Dermis microvascular lymphatic vessel endothelial cell (primary cell): Measurements from ENCODE around the gene RILPL1. TPM values are rescaled to one million over a fixed set of nuclear protein-coding genes. Genes with fewer than 3 reads are reported as not detected.
"Not testable (repeated sequence)": the region's sequence is repeated elsewhere in the genome, so short reads cannot be mapped to it uniquely, and the experiment has no call there.

Source experiments
- DNase-seq, 2 donors: peaks; one replicate each; pipeline versions ENCODE4 v3.0.0 to v3.0.0-alpha.2; 2010; ENCODE audit warnings: low read depth in 2 of 2
- total RNA-seq: library from RNA; depleted of rRNA; stranded (reverse); fragments of >200 nt; gene quantifications from 2 replicates; pipeline ENCODE4 v1.2.1, GENCODE V29; 2014

Gene RILPL1
- total RNA-seq, 1 donor from 2014 or later: 3.1 TPM

DNA sequence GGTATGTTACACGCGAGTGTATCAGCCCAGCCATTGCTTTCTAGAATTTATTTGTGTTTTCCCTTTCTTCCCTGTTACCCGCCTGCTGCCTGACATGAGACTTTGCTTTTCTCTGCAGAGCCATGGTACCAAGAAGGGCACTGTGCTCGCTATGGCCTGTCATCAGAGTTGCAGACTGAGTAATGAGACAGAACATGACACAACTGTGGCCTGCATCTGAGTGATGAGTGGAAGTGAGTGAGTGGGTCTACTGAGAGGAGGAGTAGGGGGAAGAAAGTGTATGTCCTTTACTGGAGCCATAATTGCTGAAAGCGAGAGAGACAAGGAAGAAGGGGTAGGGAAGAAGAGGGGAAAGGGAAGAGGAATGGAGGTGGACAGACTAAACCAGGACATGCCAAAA, 2.9 kb downstream of the RILPL1 start:
- DNase-seq: no peak

DNA sequence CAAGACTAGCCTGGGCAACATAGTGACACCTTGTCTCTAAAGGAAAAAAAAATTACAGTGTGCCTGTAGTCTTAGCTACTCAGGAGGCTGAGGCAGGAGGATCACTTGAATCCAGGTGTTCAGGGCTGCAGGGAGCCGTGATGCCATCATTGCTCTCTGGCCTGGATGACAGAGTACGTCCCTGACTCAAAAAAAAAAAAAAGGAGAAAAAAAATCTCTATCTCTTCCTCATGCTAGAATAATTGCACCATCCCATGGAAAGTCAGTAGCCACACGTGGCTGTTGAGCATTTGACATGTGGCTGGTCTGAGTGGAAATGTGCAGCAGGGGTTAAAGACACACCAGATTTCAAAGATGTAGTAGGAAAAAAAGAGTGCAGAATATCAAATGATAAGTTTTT, 3.8 kb downstream of the RILPL1 start:
- no peak for DNase-seq

DNA sequence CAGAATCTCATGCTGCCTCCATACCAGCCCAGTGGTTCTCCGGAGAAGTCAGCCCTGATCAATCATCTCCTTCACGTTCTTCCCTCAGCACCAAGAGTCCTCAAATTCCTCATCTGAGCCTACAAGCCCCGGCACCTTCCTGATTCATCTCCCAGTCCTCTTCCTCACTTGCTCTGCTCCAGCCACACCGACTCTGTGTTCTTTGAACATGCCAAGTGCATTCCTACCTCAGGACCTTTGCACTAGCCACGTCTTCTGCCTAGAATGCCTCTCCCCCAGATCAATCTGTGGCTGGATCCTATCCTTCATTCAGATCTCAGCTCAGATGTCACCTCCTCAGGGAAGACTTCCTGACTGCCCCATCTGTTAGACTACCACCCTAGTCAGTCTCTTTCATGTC, 4.7 kb downstream of the RILPL1 start:
- no peak for DNase-seq

DNA sequence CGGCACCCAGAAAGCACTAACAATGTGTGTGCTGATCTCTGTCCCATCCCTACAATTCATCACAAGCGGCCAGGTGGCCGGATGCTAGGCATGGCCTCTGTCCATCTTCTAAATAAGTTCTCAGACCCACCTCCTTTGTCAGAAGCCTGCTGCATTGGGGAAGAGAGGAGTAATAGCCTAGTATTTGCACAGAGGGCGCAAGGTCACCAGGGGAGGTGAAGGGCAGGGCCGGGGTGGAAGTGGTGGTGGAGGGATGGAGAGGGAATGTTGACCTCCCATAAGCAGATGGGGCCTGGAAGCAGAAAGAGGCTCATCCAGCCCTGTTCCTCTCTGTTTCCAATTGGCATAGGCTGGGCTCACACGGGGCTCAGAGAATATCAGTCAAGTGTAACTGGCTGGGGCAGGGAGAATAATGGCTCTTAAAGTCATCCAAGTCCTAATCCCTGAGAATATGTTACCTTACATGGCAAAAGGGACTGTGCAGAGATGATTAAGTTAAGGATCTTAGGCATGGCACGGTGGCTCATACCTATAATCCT, 6.9 kb downstream of the RILPL1 start:
- DNase-seq: no peak

DNA sequence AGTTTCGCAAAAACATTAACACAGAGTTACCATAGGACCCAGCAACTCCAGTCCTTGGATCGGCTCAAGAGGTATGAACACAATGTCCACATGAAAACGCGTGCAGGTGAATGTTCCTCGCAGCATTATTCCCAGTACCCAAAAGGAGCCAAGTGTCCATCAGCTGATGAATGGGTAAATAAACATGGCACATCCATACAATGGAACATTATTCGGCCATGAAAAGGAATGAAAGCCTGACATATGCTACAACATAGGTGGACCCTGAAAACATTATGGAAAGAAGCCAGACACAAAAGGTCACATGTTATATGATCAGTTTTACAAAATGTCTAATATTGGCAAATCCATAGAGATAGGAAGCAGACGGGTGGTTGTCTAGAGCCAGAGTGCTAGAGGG, 9.1 kb downstream of the RILPL1 start:
- no peak for DNase-seq

DNA sequence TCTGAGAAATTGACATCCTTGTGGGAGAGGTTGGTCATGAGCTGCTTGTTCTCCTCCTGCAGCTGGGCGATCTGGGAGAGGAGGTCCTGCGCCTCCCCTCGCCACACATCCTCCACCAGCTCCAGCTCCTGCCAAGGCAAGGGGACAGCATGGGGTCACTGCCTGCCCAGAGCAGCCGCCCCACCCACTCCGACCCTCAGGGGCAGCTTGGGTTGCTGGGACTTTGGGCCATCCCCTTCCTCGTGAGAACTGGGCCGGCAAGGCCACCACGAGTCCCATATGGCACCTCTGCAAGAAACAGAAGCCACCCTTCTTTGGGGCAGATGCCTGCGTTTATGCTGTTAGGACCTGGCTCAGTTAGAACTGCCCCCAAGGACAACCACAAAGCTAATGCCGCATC, 10.0 kb downstream of the RILPL1 start:
- DNase-seq: no peak

DNA sequence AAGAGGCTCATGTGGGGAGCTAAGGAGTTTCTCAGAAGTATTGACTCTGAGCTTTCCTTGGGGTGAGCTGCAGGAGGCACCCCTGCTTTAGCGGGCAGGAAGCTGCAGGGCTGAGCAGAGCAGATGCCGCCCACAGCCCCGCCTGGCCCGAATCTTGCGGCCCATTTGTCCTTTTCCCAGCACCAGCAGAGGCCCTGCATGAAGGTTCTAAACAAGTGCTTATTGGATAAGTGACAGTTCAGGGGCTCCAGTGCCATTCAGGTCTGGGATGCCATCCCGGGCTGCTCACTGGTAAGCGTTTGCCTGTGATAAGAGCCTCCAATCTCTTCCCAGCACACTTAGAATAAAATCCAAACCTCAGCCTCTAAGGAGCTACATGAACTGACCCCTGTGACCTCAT, 11.4 kb downstream of the RILPL1 start:
- DNase-seq: no peak

DNA sequence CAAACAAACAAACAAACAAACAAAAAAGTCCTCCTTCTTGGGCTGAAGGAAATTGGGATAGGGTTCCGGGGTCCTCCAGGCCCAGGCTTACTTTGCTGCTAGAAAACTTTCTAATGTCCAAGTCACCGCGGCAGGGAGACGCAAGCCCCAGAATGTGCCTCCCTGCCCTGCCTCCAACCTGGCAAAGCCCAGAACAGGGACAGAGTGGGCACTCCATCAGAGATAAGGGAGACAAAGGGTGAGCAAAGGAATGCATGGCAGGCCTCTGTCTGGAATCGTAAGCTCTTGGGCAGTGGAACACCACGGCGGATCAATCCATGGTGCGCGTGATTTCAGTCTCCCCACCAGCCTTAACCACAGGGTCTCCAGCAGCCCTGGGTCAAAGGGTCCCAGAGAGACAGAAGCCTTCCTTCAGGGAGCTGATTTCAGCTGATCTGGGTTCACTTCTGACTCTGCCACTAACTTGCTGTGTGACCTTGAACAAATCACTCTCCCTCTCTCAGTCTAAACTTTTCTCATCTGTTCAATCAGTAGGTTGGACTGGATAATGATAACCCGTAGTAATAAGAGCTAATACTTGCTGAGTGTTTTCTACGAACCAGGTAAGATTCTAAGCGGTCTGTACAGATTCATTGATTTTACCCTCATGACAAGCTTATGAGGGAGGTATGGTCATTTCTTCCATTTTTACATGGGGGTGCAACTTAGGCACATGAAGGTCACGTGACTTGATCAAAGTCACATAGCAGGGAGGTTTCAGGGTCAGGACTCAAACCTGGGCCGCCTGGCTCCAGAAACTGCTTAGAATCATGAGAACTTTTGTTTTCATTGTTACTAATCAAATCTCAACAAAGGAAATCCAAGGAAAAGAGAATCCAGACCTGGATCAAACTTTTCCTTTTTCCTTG, 12.7 kb downstream of the RILPL1 start:
- no peak for DNase-seq

DNA sequence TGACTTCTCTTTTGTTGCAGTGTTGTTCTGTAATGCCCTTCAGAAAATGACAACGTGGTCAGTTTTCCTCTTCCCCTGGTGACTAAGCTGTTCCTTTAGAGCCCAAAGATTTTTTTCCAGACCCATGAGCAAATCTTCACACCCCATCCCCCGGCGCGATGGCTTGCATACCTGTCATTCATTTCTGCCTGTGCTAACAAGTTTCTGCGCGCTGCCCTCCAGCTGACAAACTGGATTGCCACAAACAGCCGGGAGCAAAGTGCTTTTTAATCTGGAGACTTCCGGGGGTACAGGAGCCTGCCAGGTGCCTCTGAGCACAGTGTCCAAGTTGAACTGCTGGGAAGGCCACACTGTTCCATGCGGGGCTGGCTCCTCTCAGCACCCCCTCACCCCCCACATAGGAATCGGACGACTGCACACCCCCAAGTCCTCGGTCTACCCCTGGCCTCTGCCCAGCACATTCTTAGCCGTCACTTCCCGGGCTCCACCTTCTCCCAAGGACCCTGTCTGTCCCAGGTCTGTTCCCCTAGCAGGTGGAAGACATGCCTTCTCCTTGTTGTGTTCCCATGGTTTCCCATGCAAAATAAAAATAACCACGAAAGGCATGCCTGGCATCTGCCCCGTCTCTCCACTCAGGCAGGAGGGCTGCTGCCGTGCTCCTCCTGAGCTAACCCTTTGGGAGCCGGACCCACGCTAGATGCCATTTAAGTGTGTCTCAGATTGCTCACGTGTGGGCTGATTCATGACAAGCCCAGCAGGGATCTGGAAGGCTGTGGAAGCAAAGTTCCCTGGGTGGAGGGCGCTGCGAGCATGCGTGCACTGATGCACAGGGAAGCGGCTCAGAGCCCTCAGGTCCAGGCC, 14.1 kb downstream of the RILPL1 start:
- peak; percentile 45 to 55 for DNase-seq

DNA sequence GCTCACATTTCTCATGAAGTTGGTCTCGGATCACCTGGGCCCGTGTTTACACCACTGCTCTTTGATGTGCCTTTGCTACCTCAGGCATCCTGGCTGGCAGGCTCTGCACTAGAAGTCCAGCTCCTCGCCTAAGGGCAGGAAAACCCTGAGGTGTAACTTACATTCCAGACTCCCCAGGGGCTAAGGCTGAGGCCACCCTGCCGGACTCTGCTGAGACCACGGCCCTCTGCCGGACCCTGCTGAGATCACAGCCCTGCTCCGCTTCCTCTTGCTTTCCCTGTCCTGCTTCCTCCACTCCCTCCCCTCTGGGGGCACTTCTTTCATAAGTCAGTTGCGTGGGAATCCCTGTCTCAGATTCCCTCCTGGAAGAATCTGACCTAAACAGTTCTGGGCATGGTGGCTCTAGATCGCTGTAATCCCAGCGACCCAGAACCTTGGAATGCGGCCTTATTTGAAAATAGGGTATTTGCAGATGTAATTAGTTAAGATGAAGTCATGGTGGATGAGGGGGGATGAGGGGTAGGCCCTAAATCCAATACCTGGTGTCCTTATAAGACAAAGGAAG, 17.2 kb downstream of the RILPL1 start:
- no peak for DNase-seq

DNA sequence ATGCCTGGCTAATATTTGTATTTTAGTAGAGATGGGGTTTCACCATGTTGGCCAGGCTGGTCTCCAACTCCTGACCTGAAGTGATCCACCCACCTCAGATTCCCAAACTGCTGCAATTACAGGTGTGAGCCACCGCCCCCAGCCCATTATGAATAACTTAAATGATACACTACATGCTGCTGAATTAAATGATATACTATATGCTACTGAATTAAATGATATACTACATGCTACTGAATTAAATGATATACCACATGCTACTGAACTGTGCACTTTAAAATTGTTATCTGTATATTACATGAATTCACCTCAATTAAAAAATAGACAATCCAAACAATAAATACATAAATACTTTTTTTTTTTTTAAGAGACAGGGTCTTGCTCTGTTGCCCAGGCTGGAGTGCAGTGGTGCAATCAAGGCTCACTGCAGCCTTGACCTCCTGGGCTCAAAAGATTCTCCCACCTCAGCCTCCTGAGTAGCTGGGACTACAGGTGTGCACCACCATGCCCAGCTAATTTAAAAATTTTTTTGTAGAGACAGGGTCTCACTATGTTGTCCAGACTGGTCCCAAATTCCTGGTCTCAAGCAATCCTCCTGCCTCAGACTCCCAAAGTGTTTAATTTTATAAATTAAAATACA, 18.8 kb downstream of the RILPL1 start:
- DNase-seq: not testable (repeated sequence)

DNA sequence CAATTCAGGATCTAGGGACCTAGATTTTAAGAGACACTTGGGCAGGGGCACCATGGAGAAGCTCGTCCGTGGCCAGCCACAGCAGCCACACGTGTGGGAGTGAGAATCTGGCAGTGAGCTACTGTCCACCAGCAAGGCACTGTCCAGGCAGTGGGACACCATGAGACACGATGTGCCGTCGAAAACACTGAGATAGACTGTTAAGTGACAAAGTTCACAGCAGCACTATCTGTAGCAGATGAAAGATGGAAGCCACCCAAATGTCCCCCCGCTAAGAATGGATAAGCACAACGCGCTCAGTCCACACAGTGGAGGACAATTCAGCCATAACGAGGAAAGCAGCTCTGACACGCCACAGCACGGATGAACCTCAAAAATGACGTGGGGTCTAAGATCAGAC, 19.7 kb downstream of the RILPL1 start:
- DNase-seq: no peak

DNA sequence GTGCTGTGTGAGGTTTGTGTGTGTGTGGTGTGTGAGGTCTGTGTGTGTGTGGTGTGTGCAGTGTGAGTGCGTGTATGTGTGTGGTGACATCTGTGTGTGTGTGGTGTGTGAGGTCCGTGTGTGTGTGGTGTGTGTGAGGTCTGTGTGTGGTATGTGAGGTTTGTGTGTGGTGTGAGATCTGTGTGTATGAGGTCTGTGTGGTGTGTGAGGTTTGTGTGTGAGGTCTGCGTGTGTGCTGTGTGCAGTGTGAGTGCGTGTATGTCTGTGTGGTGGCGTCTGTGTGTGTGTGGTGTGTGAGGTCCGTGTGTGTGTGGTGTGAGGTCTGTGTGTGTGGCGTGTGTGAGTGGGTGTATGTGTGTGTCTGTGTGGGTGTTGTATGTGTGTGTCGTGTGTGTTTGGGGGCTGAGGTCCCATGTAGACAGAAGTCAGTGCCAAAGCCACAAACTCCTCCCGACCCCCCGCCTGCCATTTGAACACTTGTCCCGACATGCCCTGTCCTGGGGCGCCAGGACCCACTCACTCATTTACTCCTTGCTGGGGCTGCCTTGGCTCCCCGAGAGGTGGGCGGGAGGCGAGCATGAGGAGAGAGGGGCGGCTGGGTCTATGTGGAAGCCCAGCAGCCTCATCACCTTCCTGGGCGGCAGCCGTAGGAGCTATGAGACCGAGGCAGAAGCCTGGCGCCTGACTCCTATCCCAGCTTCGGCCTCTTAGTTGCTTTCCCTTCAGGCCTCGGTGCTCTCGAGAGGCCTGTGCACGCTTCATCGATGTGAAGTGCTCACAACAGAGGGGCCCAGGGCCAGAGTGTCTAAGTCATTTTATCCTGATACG, 20.5 kb downstream of the RILPL1 start:
- DNase-seq: no peak

DNA sequence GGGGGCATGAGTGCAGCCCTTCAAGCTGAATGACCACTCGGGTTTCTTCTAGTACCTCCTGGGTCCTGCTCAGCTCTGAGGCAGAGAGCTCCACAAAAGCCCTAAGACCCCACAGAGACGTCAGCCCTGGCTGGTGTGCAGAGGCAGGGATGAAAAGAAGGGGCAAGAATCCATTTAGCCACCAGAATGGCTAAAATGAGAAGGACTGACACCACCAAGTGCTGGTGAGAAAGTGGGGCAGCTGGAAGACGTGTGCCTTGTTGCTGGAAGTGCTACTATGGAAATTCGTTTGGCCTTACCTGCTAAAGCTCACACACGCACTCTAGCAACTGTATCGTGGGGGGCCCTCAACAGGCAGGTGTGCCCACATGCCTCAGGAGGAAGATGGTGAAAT, 26.7 kb downstream of the RILPL1 start:
- no peak for DNase-seq

DNA sequence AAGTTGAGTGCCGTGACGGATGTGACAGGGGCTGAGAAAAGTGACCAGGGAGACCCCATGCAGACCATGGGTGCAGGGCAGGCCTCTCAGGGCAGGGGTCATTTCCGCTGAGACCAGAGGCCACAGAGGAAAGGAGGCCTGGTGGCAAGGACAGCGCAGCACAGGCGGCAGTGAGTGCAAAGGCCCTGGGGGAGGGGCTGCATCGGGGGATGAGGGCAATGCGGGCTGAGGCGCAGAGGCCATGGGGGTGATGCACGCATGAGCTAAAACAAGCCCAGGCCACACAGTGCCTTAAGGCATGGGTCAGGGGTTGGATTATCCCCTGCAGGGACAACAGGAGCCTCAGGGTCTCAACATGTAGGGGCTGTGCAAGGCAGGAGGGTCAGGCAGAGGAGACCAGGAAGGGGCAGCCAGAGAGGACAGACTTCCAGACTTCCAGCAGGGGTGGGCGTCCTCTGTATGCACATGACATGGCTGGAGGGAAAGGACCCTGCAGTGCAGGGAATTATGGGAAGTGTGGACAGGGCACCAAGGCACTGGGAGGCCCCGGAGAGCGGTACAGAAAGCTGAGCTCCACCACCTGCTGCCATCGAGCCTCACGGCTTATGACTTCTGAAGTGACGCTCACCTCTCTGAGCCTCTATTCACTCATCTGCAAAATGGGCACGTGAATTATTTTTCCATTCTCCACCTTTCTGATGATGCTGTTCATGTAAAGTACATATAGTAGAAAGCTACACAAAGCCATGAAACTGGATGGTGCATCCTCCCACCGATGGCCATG, 27.3 kb downstream of the RILPL1 start:
- DNase-seq: no peak

DNA sequence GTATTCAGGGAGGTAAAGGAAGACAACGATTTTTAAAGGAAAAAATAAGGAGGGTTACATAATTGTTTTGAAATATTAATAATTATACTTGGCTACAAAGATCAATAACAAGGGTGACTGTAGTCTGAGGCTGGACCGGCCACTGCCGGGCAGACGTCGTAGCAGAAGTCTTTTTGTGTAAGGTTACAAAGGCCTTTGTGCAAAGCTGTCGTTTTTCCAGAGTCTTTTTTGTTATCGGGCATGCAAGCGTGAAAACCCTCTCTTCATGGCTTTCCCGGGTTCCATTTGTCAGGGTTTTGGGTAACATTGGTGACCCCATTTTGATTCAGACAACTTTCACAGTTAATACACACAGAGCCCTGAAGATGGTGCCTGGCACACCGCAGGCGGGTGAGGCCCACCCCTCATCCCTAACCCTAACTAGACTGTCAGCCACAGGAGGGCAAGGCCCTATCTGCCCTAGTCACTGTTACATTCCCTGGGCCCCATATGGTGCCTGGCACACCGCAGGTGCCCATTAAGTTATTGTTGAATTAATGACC, 31.3 kb downstream of the RILPL1 start:
- no peak for DNase-seq

DNA sequence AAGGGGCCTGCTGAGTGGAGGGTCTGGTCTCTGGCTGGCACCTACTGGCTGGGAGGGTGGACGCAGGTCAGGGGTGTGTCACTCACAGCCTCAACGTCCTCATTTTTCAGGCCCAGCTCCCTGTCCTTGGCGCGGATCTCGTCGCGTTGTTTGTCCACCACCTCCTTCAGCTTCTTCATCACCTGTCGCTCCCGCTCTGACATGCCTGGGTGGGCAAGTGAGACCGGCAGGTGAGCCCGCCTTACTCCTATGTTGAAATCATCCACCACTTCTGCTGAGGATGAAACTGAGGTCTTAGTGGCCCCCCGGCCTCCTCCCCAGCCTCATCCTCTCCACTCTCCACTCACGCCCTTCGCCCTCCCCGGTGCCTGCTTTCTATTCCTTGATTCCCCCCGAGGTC, 34.2 kb downstream of the RILPL1 start:
- DNase-seq: no peak

DNA sequence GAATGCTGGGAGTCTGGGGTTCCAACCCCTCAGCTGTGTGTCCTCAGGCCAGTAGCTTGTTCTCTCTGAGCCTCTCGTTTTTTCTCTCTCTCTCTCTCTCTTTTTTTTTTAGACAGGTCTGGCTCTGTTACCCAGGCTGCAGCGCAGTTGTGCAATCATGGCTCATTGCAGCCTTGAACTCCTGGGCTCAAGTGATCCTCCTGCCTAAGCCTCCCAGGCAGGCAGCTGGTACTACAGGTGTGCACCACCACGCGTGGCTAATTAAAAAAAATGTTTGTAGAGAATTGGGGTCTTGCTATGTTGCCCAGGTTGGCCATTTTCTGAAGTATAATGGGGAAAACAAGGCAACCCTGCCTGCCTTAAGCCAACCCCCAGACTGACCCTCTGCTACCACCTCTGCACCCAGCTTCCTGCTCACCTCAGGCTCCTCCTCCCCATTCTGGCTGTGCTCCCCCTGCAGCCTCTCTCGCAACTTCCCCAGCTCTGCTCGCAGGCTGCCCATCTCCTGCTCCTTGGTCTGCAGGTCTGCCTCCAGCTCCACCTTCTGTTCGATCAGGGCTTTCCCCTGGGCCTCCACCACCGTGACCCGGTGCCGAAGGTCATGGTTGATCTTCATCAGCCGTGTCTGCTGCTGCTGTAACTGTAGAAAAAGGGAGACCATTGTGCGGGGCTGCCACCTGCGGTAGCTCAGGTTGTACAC, 35.2 kb downstream of the RILPL1 start:
- no peak for DNase-seq

DNA sequence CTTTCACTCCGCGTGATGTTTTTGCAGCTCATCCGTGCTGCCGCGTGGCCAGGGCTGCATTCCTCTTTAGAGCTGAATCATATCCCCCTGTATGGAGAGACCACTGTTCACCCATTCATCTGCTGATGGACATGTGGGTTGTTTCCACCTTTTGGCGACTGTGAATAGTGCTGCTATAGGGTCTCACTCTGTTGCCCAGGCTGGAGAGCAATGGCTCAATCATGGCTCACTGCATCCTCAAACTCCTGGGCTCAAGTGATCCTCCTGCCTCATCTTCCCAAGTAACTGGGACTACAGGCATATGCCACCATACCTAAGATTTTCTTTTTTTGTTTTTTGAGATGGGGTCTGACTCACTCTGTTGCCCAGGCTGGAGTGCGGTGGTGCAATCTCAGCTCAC, 36.5 kb downstream of the RILPL1 start:
- DNase-seq: no peak
